GM19099 (cell line): Measurements from ENCODE around the gene UBE2B.

Experiments used
- POLR2A ChIP-seq: IDR thresholded peaks from 3 replicates; pipeline ENCODE4 v1.6.1; 2011; ENCODE audit warnings: low read depth; ENCODE audit not compliant: insufficient read length; ENCODE audit errors: extremely low read depth

The UBE2B gene

DNA sequence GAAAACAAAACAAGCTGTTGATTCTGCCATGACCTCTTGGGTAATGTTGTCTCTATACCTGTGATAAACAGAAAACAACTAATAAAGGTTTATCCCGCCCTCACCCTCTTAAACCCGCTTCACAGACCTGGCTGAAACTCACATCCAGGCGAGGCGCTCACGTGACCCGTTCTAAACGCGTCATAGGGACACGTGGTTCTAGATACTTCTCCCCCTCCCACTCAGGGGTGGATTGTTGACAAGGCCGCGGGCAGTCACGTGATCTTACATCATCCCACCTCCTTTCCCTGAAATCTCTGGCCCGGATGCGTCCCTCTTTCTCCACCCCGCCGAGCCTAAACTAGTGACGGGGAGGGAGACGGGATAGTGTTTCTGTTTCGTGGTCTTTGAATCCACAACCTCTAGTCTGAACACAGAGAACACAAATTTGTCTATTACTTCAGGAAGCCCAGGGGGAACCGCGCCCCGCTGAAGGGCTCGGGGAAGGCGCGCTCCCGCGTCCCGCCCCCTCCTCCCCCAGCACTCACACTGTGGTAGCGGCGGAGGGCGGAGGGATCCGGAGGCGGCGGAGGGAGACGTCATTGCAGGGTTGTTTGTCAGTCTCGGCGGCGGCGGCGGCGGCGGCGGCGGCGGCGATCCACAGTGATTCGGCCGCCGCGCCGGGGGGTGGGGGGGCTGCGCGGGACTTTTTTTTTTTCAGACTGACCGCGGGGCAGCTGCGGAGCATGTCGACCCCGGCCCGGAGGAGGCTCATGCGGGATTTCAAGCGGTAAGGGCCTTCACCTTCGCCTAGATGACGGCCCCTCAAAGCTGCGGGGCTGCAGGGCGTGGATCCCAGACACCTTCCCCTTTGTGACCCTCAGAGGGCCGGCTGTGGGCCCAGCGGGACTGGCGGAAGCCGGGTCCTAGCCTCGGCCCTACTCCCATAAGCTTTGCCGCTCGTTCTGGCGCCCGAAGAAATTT lies at the start of gene UBE2B:
Gene UBE2B (plus strand): TSS at position 699 of the 963 bp plus-strand sequence. CDS start 27 bp downstream, at position 726.
- peak; percentile 59 for TF ChIP-seq POLR2A

DNA sequence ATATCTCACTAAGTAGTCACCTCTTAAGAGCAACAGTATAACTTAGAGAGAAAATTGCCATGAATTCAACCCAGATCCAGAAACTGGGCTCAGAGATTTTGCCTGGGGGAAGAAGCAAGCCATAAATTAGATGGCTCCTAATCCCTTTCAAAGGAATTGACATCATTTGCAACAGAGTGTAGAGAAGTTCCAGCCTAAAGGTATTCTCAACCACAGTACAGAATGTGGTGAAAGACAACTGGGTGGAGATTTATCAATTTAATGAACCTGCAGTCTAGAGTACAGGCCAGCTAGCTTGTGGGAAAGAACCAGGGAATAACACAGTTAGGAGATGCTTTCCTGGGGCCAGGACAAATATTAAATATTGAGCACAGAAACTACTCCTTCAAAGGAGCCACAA lies 44.0 kb upstream of the UBE2B start:
- TF ChIP-seq POLR2A: no peak

DNA sequence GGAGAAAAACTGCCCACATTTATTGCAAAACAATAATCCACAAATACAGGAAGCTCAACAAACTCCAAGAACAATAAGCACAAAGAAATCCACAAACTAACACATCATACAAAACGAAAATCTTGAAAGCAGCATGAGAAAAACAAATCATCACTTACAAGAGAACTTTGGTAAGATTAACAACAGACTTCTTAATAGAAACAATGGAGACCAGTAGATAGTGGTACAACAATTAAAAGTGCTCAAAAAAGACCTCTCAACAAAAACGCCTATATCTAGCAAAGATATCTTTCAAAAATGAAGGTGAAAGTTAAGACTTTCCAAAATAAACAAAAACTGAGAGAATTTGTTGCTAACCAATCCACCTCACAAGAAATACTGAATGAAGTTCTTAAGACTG lies 42.8 kb upstream of the UBE2B start:
- no peak for TF ChIP-seq POLR2A

DNA sequence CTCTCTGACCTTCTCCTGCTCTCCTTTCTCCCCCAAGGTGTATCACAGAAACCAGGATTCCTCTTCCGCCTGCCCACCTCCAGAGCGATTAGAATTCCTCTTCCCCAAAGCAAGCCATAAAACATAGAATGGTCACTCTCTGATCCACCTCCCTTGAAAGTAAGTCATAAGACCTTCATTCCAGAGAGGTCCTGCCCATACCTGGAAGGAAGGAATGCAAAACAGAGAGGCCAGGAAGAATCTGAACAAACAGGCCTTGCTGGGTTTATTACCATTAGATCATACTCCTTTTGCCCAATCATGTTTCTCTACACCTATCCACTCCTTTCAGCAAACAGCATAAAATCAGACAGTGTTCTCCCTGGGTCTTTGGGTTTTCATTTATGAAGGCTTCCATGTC lies 25.4 kb upstream of the UBE2B start:
- no peak for TF ChIP-seq POLR2A

DNA sequence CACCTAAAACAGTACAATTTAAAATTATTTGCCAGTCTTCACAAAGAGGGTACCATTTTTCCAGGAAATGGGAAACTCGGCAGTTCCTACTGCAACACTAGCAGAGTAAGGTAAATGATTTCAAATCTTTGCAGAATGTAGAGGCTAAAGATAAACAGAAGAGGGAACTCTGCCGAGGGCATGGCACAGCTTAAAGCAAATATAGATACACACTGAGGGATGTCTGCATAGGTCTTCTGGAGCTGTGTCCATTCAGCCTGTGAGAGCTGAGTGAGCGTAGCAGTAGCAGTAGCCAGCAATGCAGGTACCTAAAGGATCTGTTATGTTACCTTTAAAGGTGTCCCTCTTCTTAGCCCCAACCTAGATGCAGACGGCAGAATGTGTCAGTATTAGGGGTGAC lies 21.9 kb upstream of the UBE2B start:
- TF ChIP-seq POLR2A: no peak

DNA sequence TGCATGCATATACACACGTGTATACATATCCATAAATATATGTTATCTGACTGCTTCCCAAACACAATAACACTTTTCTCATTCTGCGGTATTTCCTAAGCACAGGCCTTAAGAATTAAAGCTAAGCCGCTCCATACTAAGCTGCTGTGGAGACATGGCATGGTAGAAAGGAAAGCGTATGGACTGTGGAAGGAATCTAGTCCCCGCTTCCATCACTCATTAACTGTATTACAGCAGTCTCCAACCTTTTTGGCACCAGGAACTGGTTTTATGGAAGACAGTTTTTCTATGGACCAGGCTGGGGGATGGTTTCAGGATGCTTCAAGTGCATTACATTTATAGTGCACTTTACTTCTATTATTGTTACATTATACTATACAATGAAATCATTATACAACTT lies 15.7 kb upstream of the UBE2B start:
- no peak for TF ChIP-seq POLR2A

DNA sequence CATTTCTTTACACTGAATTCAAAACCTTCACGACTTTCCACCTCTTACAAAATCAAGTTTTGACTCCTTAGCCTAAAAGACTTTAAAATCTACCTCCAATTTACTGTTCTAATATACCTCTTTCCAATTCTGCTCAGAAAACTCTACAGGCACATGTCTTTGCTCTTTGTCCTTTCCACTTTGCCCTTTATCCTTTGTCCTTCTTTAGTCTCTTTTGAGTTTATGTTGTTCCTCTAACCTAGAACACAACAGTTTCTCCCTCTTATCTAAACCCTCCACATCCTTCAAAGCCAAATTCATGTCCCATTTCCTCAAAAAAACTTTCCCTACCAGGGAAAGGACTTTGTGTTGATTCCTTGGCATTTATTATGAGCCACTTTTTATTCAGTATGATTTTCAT lies 5.8 kb upstream of the UBE2B start:
- TF ChIP-seq POLR2A: no peak

DNA sequence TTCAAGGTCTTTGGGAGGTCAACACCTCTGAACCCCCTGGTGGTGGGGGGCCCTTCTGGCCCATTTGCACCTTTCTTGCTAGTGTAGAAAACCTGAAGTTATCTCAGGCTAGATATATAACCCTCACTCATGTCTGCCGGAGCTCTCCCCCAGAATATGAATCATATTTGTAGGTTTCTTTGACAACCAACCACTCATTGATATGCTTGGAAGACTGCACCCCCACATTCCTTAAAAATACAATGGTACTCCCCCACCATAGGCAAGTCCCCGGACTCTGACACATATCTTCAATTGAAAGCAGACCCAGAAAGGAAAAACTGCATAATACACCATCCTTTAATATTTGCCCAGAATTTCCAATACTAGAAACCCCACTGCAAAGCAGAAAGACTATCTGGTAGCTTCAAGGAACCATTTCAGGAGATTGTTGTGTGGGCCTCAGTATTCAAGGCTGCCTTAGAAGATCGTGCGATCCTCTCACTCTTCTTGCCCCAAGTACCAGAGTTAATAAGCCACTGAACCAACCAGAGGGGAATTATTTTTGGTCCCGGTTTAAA lies 978 bp upstream of the UBE2B start:
- no peak for TF ChIP-seq POLR2A

DNA sequence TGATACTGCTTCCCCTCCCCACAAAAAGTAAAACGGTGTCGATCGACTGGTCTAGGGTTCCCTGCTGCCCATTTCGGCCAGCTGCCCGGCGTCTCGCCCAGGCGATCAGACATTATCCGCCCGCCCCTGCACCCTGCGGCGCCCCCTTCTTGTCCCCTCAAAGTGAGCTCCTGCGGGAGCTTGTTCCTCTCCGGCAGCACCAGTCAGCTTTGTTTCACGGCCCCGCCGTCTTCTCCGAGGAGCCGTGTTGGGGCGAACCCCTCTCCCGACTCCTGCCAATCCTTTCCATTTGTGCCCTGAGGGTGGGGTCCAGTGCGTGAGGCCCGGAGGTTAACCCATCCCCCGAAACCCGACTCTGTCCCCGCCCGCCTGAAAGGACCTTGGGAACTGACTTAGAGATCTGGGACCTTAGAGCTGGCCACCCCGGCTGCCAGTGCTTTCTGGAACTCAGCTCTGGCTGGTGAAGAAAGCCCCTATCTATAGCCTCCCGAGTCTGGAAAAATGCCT lies 518 bp downstream of the UBE2B start:
- TF ChIP-seq POLR2A: no peak

DNA sequence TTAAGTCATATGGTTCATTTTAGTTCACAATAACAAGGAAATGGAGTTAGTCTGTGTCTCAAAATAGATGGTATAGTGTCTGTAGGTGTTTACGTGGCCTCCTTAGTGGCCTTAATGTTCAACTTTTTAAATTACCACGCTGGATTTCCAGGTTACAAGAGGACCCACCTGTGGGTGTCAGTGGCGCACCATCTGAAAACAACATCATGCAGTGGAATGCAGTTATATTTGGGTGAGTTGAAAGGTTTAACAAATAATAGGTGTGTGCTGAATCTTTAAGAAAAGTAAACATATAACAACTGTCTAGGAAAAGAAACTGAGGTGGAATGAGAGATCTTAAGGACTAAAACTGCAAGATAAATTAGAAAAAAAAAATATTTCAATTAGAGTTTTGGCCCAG lies 2.9 kb downstream of the UBE2B start:
- no peak for TF ChIP-seq POLR2A

DNA sequence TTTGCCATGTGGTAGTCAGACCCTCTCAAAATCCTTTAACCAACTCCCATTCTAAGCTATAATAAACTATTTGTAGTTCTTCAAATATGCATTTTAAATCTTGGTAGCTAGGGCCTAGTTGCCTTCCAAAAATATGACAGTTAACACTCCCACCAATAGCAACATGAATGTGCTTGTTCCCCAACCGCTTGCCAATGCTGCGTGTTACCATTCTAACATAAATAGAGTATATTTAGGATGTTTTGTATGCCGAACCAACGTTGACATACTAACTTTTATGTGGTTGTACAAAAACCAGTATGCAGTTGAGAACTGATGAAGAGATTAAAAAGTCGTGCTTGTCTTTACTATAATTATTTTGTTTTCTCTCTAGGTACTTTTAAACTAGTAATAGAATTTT lies 9.0 kb downstream of the UBE2B start:
- TF ChIP-seq POLR2A: no peak

DNA sequence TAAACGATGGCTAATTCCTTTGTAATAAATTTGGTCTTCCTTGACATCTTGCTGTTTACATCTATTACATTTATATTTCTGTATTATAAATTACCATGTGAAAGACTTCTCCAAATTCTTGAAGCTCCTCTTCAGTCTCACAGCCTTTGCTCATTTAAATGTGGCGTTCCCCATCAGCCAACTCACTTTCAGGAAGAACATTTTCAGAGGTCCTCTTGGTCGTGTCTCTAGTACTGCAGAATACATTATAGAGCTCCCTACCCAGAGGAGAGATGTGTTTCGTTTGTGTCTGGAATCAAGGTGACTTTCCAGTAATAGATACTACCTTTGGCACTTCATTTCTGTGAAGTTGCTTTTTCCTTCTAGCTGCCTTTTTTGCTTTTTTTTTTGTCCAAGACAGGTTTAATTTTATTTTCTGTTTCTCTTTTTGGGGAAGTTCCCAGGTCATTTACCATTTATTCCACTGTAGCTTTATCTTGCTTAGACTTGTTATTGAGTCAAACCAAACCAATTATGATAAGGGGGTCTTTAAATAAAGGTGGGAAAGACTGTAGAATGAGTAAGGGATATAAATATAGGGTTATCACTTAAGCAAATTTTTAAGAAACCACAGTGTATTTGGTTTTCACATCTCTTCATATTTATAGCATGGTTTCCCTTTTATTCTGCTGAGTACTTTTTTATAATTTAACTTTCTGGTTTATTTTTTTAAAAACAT lies 12.8 kb downstream of the UBE2B start:
- TF ChIP-seq POLR2A: no peak

DNA sequence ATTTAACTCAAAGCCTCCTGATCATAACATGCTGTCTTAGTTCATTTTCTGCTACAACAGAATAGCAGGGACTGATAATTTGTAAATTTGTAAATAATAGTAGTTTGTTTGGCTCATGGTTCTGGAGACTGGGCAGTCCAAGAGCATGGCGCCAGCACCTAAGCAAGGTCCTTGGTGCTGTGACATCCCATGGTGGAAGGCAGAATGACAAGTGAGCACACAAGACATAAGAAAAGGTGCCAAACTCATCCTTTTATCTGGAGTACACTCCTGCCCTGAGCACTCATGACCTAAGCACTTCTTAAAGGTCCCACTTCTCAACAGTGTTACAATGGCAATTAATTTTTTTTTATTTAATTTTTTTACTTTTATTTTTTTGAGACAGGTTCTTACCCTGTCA lies 16.1 kb downstream of the UBE2B start:
- TF ChIP-seq POLR2A: no peak

DNA sequence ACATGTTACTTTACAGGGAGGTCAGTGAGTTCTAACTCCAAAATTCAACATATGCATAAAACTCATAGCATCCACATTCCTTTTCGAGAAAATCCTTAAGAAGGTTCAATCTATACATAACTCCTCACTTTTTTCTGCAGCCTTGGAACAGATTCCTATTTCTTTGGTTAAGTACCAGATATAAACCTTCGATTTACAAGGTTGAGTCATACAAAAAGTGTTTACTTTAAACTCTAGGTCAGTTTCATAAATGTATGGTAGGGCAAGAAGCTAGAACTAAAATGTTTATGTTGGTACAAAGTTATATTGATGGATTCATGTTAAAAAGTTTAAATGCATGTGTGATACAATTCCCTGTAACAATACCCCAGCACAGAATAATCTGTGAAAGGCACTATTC lies 20.9 kb downstream of the UBE2B start:
- no peak for TF ChIP-seq POLR2A

DNA sequence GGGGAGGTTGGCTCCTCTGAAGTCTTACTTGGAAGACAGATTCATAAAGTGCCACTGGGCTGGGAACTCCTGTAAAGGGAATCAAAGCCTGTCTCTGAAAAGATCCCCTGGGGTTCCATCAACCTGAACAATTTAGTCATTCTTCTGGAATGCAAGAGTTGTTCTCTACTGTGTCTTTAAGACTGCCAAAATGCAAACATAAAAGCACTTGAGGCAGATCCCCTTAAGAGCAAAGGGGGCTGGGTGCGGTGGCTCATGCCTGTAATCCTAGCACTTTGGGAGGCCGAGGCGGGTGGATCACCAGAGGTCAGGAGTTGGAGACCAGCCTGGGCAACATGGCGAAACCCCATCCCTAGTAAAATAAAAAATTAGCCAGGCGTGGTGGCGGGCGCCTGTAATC lies 23.6 kb downstream of the UBE2B start:
- TF ChIP-seq POLR2A: no peak
